ENCODE data around the gene AK2.
"Not testable (repeated sequence)": the region's sequence is repeated elsewhere in the genome, so short reads cannot be mapped to it uniquely, and the experiment has no call there.

AK2 gene

GRCh38 chr1:33049371-33049770 lies 12.7 kb upstream of the AK2 start:
- no peak for TF ChIP-seq CTCF (IDR thresholded peaks at IDR 0.05; ENCODE audit: control insufficient read depth, insufficient read depth, low read depth, low read length, missing control alignments)
- no peak overlapping the region for H3K4me3 ChIP-seq (ENCODE audit: control insufficient read depth, low read depth, low read length)
- no peak for DNase-seq (ENCODE audit: low read depth)

GRCh38 chr1:33048426-33048825 lies 11.7 kb upstream of the AK2 start:
- no peak for DNase-seq (ENCODE audit: low read depth)
- H3K4me3 ChIP-seq (ENCODE audit: control insufficient read depth, low read depth, low read length) = no peak overlapping the region
- no peak for TF ChIP-seq CTCF (IDR thresholded peaks at IDR 0.05; ENCODE audit: control insufficient read depth, insufficient read depth, low read depth, low read length, missing control alignments)

- no peak for TF ChIP-seq CTCF (IDR thresholded peaks at IDR 0.05; ENCODE audit: control insufficient read depth, insufficient read depth, low read depth, low read length, missing control alignments)
- DNase-seq (ENCODE audit: low read depth) = no peak
- no peak overlapping the region for H3K4me3 ChIP-seq (ENCODE audit: control insufficient read depth, low read depth, low read length)
These were observed 11.2 kb upstream of the AK2 start for GRCh38 chr1:33047839-33048305.

- DNase-seq (ENCODE audit: low read depth) = no peak
- H3K4me3 ChIP-seq (ENCODE audit: control insufficient read depth, low read depth, low read length) = no peak overlapping the region
- TF ChIP-seq CTCF (IDR thresholded peaks at IDR 0.05; ENCODE audit: control insufficient read depth, insufficient read depth, low read depth, low read length, missing control alignments) = no peak
These were observed 10.6 kb upstream of the AK2 start for GRCh38 chr1:33047290-33047689.

- not testable (repeated sequence) for DNase-seq (ENCODE audit: low read depth)
These were observed 9.6 kb upstream of the AK2 start for GRCh38 chr1:33046234-33046633.

GRCh38 chr1:33045814-33046213 lies 9.1 kb upstream of the AK2 start:
- DNase-seq (ENCODE audit: low read depth) = no peak
- no peak for TF ChIP-seq CTCF (IDR thresholded peaks at IDR 0.05; ENCODE audit: control insufficient read depth, insufficient read depth, low read depth, low read length, missing control alignments)
- no peak overlapping the region for H3K4me3 ChIP-seq (ENCODE audit: control insufficient read depth, low read depth, low read length)

More at GRCh38 chr1:33046234-33046633, 9.6 kb upstream of the AK2 start:
- H3K4me3 ChIP-seq (ENCODE audit: control insufficient read depth, low read depth, low read length) = not testable (repeated sequence)

- TF ChIP-seq CTCF (IDR thresholded peaks at IDR 0.05; ENCODE audit: control insufficient read depth, insufficient read depth, low read depth, low read length, missing control alignments) = no peak
- DNase-seq (ENCODE audit: low read depth) = no peak
- no peak overlapping the region for H3K4me3 ChIP-seq (ENCODE audit: control insufficient read depth, low read depth, low read length)
These were observed 8.6 kb upstream of the AK2 start for GRCh38 chr1:33045246-33045645.
